ENCODE data around the gene TEX22. TPM values are rescaled to one million over a fixed set of nuclear protein-coding genes. Genes with fewer than 3 reads are reported as not detected.

TEX22 gene
- total RNA-seq, 4 donors from 2014 or later: 0.41 TPM; not detected in 3

GRCh38 chr14:105384041-105384557 is 14.2 kb upstream of the TEX22 start:
- H3K36me3 ChIP-seq: peaks cover 0 to 8% (median 0%) of the 10 kb centered on the region in 4 donors

GRCh38 chr14:105384605-105385321 is 13.6 kb upstream of the TEX22 start:
- intact Hi-C loops (cut with DNase I; ENCODE audit: low total_unique reads) (no loop called here), in situ Hi-C loops (cut with MboI; ENCODE audit: low pct_ligation_motif_present in 1 of 4, low pct_unique_long_range_greater_than_20kb in 1 of 4, low sequenced_read_pairs in 3 of 4) (no loop called here)
- H3K27me3 ChIP-seq: no peaks in the 10 kb centered on the region
- WGBS, 2 donors (ENCODE audit: low coverage in 1 of 2): 95% methylated on average over 29 of the region's 29 CpGs; no CpG with 5 or more reads in 1 of the 2 donors
- no peak for TF ChIP-seq POLR2A (IDR thresholded peaks at IDR 0.05)
- TF ChIP-seq CTCF (IDR thresholded peaks at IDR 0.05): no peak
- no peak for TF ChIP-seq POLR2AphosphoS5 (IDR thresholded peaks at IDR 0.05)
- TF ChIP-seq EP300 (IDR thresholded peaks at IDR 0.05; ENCODE audit: low read depth): no peak
- DNase-seq: no peak
- H3K27ac ChIP-seq: no peak overlapping the region
- H3K9me3 ChIP-seq: no peaks in the 10 kb centered on the region
- no peak overlapping the region for H3K4me3 ChIP-seq
- no peaks in the 10 kb centered on the region for H3K4me1 ChIP-seq
- peaks cover 0 to 8% (median 0%) of the 10 kb centered on the region in 4 donors for H3K36me3 ChIP-seq

More at GRCh38 chr14:105384041-105384557, 14.2 kb upstream of the TEX22 start:
- Histone ChIP-seq H3K27me3 (no peaks in the 10 kb centered on the region), H3K9me3 (no peaks in the 10 kb centered on the region), H3K27ac (no peak overlapping the region), H3K4me1 (no peaks in the 10 kb centered on the region), H3K4me3 (no peak overlapping the region)
- in situ Hi-C loops (cut with MboI; ENCODE audit: low pct_ligation_motif_present in 1 of 4, low pct_unique_long_range_greater_than_20kb in 1 of 4, low sequenced_read_pairs in 3 of 4) (no loop called here), intact Hi-C loops (cut with DNase I; ENCODE audit: low total_unique reads) (no loop called here)
- WGBS, 2 donors (ENCODE audit: low coverage in 1 of 2): 70 to 92% methylated on average over 2 to 20 of the region's 23 CpGs
- TF ChIP-seq POLR2AphosphoS5 (IDR thresholded peaks at IDR 0.05) (no peak), EP300 (IDR thresholded peaks at IDR 0.05; ENCODE audit: low read depth) (no peak), POLR2A (IDR thresholded peaks at IDR 0.05) (no peak), CTCF (IDR thresholded peaks at IDR 0.05) (no peak)
- no peak for DNase-seq

GRCh38 chr14:105385322-105385637 is 13.1 kb upstream of the TEX22 start:
- WGBS, 2 donors (ENCODE audit: low coverage in 1 of 2): 94% methylated on average over 16 of the region's 19 CpGs; no CpG with 5 or more reads in 1 of the 2 donors

More at GRCh38 chr14:105385322-105385637, 13.1 kb upstream of the TEX22 start:
- no peak overlapping the region for H3K27ac ChIP-seq
- peaks cover 0 to 8% (median 0%) of the 10 kb centered on the region in 4 donors for H3K36me3 ChIP-seq
- H3K27me3 ChIP-seq: no peaks in the 10 kb centered on the region
- H3K9me3 ChIP-seq: no peaks in the 10 kb centered on the region
- intact Hi-C loops (cut with DNase I; ENCODE audit: low total_unique reads): no loop called here
- H3K4me1 ChIP-seq: no peaks in the 10 kb centered on the region
- no peak for DNase-seq
- in situ Hi-C loops (cut with MboI; ENCODE audit: low pct_ligation_motif_present in 1 of 4, low pct_unique_long_range_greater_than_20kb in 1 of 4, low sequenced_read_pairs in 3 of 4): no loop called here
- H3K4me3 ChIP-seq: no peak overlapping the region
- TF ChIP-seq EP300 (IDR thresholded peaks at IDR 0.05; ENCODE audit: low read depth) (no peak), CTCF (IDR thresholded peaks at IDR 0.05) (no peak), POLR2AphosphoS5 (IDR thresholded peaks at IDR 0.05) (no peak), POLR2A (IDR thresholded peaks at IDR 0.05) (no peak)
